Measurements from ENCODE around the gene LDHAL6A.
"Not testable (repeated sequence)": the region's sequence is repeated elsewhere in the genome, so short reads cannot be mapped to it uniquely, and the experiment has no call there.

Gene LDHAL6A

DNA sequence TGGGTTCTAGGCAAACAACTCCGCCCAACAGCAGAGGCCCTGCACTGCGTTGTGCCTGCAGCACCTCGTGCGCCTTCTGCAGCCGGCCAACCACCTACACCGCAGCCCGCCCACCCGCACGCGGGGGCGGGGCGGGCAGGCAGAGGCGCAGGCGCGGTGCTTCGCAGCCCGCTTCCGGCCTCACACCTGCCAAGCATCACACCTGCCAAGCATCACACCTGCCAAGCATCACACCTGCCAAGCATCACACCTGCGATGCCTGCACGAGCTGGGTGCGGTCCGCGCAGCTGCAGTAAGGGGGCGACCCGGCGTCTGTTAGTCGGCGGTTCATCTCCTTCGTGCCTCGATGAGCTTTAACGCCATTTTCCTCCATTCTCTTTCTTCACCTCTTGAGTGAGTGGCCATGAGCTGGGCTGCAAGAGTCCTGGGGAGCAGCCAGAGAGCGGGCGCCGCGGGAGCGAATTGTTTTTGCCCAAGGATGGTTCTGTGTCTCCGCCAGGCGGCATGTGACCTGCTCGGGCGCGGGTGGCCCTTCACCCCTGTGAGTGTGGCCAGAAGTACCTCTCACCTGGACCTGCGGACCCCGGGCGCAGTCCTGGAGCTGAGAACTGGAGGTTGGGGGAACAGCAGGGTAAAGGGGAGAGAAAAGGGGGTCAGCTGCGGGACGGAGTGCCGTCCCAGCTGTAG lies at the start of gene LDHAL6A:
LDHAL6A (plus strand) TSS at position 171 of the 687 bp plus-strand sequence. CDS start 825 bp downstream, outside the sequence.
- peak; percentile 63 for DNase-seq

DNA sequence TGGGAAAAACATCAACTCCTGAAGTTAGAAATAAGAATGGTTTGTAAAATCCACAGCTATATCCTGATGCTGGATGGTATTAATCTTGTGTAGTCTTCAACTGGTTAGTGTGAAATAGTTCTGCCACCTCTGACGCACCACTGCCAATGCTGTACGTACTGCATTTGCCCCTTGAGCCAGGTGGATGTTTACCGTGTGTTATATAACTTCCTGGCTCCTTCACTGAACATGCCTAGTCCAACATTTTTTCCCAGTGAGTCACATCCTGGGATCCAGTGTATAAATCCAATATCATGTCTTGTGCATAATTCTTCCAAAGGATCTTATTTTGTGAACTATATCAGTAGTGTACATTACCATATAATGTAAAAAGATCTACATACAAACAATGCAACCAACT lies 48.3 kb upstream of the LDHAL6A start:
- not testable (repeated sequence) for DNase-seq

- DNase-seq = no peak
Measured at GRCh38 chr11:18408558-18409291, 46.9 kb upstream of the LDHAL6A start.

DNA sequence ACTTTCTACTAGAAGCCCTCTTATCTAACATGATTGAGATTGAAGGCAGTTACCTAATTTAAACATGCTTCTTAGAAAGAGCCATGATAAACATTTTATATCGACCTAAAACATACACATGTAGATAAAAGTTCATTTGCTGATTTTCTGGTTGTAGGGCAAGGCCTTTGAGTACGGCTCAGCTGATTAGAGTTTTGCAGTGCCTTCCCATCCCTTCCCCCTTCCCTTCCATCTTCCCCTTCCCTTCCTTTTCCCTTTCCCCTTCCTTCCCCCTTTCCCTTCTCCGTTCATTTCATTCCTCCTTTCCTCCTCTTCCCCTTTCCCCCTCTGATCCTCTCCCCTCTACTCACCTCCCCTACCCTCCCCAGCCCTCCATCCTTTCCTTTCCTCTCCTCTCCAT lies 39.2 kb upstream of the LDHAL6A start:
- DNase-seq = no peak

GRCh38 chr11:18419040-18419439 lies 36.6 kb upstream of the LDHAL6A start:
- no peak for DNase-seq

GRCh38 chr11:18420067-18420466 lies 35.6 kb upstream of the LDHAL6A start:
- DNase-seq = no peak

- no peak for DNase-seq
Measured at GRCh38 chr11:18427240-18427639, 28.4 kb upstream of the LDHAL6A start.

GRCh38 chr11:18429332-18429731 lies 26.3 kb upstream of the LDHAL6A start:
- no peak for DNase-seq

DNA sequence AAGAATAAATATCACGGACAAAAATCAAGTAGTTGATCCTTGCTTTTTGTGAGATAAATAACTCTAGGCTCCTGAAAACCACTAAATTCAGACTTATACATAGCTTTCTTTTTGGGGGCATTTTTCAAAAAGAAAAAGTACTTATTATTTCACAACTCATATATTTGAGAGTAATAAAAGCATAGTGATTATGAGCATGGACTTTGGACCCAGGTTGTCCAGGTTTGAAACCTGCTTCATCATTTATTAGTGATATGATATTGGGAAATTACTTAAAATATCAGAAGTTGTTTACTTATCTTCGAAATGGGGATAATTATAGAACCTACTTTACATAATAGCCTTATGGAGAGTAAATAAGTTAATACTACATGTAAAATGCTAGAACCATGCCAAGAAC lies 17.0 kb upstream of the LDHAL6A start:
- DNase-seq = no peak

GRCh38 chr11:18449251-18449650 lies 6.4 kb upstream of the LDHAL6A start:
- DNase-seq = no peak

DNA sequence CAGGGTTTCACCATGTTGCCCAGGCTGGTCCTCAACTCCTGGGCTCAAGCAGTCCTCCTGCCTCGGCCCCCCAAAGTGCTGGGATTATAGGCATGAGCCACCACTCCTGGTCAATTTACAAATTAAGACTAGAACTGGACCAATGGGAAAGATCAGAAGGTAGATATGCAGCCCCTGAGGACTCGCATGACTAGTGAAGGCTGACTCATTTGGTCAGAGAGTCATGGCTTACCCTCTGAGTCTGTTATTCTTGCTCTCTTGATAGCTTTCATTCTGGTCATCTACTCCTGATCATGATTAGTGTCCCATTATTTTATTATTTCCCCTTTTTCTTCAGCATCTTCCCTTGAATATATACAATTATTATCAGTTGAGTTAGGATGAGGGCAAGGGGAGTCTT lies 2.7 kb upstream of the LDHAL6A start:
- DNase-seq = no peak

GRCh38 chr11:18457450-18457849 lies 1.8 kb downstream of the LDHAL6A start:
- no peak for DNase-seq

- no peak for DNase-seq
Measured at GRCh38 chr11:18459634-18460033, 4.0 kb downstream of the LDHAL6A start.

DNA sequence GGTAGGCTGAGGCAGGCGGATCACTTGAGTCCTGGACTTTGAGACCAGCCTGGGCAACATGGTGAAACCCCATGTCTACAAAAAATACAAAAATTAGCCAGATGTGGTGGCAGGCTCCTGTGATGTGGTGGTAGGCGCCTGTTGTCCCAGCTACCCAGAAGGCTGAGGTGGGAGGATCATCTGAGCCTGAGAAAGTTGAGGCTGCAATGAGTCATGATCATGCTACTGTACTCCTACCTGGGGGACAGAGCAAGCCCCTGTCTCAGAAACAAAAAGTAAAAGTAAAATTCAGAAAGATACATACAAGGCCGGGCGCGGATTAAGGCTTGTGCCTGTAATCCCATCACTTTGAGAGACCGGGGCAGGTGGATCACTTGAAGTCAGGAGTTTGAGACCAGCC lies 6.3 kb downstream of the LDHAL6A start:
- no peak for DNase-seq

DNA sequence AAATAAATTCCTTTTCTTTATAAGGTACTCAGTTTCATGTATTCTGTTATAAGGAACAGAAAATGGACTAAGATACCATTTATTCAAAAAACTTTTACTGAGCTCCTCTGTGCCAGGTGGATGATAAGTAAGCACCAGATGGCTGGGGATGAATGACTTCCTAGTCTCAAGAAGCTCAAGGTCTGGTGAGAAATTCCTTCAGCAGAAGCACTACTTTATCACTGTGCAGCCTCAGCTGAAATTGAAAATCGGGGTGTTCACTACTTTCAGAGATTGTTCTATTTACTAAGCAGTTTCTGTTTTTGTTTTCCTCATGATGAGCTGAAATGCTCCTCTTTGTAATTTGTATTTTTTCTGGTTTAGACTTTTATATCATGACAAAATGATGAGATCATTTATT lies 7.8 kb downstream of the LDHAL6A start:
- DNase-seq = no peak

- DNase-seq = no peak
Measured at GRCh38 chr11:18466402-18466801, 10.7 kb downstream of the LDHAL6A start.

DNA sequence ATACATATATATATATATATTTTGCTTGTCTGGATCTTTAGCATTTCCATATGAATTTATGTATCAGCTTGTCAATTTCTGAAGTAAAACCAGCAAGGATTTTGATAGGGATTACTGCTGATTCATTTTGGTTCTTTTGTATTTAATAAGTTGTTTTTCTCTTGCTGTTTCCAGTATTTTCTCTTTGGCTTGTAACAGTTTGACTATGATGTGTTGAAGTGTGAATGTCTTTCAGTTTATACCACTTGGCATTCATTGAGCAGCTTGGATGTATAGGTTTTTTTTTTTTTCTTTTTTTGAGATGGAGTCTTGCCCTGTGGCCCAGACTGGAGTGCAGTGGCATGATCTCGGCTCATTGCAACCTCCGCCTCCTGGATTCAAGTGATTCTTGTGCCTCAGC lies 12.4 kb downstream of the LDHAL6A start:
- DNase-seq = no peak

DNA sequence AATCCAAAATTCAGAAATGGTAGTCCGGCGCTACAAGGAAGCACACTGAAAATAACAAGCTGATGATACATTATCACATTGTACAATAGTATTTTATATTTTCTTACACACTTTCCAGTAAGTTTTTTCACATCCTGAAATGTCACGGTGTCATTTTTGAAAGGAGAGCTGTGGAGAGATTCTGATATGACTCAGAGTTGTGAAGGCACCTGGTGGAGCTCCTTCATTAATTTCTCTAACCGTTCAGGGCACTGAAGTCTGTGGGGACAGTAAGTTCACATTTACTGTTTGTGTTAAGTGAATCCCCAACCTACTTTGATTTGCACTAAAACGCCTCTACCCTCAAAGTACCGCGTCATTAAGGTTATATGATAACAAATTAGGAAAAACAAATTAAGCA lies 13.3 kb downstream of the LDHAL6A start:
- DNase-seq = no peak

DNA sequence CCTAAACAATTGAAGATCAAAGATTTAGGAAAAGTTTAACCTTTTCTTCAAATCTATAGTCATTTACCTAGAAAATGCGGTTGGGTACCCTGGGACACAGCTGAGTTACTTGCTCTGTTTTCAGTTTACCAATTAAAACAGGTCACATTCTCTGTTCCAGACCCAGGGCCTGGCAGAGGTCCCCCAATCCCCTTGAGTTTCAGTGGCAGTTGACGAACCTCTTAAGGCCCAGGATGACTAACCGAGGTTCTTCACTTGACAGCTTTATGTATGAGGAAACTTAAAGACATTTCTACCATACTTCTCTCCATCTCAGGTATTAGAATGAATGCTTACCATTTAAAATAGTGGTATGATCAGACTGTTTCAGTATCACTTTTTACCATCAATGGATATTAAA lies 16.3 kb downstream of the LDHAL6A start:
- no peak for DNase-seq

- DNase-seq = no peak
Measured at GRCh38 chr11:18472587-18472986, 16.9 kb downstream of the LDHAL6A start.

DNA sequence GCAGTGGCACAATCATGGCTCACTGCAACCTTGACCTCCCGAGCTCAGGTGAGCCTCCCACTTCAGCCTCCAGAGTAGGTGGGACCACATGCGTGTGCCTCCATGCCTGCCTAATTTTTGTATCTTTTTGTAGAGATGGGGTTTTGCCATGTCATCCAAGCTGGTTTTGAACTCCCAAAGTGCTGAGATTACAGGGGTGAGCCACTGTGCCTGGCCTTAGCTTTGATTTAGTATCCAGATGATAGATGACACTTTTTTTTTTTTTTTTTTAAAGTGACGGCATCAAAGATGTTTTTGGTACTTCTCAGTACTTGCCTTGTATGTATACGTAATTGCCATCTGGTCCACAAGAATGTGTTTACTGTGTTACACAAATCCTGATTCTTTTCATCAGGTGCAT lies 23.4 kb downstream of the LDHAL6A start:
- no peak for DNase-seq

GRCh38 chr11:18485913-18486528 lies 30.4 kb downstream of the LDHAL6A start:
- no peak for DNase-seq

GRCh38 chr11:18490319-18490718 lies 34.7 kb downstream of the LDHAL6A start:
- no peak for DNase-seq

Measured in activated effector memory CD4-positive, alpha-beta T cell treated with anti-CD3 and anti-CD28 coated beads, Interleukin-2, amount 50 U/mL, for 16 hours (primary cell).